ENCODE data around the gene B3GALT6.

DNA sequence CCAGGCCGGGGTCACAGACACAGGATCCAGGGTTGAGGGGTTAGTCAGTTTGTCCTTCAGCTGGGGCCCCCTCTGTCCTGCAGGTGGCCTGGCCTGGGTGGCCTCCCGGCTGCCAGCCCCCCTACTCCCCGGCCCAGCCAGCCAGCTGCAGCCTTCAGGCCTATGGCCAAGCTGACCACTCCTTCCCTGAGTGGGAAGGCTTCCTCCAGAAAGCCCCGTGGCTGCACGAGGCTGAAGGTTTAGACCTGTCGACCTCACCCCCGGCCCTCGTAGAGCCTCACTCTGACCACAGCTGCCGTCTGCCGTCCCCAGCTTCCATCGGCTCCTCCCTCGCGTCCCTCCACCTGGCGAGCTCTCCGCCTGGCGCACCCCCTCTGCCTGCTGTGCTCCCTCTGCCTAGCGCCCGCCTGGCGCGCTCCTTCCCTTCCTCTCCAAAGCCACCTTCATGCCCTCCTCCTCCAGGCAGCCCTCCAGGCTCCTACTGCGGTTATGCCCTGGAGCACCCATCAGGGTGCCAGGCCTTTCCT is 48.8 kb upstream of the B3GALT6 start:
- TF ChIP-seq, protein P1, sequence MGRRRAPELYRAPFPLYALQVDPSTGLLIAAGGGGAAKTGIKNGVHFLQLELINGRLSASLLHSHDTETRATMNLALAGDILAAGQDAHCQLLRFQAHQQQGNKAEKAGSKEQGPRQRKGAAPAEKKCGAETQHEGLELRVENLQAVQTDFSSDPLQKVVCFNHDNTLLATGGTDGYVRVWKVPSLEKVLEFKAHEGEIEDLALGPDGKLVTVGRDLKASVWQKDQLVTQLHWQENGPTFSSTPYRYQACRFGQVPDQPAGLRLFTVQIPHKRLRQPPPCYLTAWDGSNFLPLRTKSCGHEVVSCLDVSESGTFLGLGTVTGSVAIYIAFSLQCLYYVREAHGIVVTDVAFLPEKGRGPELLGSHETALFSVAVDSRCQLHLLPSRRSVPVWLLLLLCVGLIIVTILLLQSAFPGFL (CRISPR knock-in tag; IDR thresholded peaks at IDR 0.05; ENCODE audit: borderline replicate concordance), result no peak
- TF ChIP-seq, protein P2, sequence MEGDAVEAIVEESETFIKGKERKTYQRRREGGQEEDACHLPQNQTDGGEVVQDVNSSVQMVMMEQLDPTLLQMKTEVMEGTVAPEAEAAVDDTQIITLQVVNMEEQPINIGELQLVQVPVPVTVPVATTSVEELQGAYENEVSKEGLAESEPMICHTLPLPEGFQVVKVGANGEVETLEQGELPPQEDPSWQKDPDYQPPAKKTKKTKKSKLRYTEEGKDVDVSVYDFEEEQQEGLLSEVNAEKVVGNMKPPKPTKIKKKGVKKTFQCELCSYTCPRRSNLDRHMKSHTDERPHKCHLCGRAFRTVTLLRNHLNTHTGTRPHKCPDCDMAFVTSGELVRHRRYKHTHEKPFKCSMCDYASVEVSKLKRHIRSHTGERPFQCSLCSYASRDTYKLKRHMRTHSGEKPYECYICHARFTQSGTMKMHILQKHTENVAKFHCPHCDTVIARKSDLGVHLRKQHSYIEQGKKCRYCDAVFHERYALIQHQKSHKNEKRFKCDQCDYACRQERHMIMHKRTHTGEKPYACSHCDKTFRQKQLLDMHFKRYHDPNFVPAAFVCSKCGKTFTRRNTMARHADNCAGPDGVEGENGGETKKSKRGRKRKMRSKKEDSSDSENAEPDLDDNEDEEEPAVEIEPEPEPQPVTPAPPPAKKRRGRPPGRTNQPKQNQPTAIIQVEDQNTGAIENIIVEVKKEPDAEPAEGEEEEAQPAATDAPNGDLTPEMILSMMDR (IDR thresholded peaks at IDR 0.05), result no peak
- TF ChIP-seq, protein P3, sequence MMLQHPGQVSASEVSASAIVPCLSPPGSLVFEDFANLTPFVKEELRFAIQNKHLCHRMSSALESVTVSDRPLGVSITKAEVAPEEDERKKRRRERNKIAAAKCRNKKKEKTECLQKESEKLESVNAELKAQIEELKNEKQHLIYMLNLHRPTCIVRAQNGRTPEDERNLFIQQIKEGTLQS (CRISPR knock-in tag; conservative IDR thresholded peaks at IDR 0.05), result no peak
- no peak for TF ChIP-seq TEAD1 (CRISPR knock-in tag; IDR thresholded peaks at IDR 0.05)
- TF ChIP-seq GABPB1 (CRISPR knock-in tag; IDR thresholded peaks at IDR 0.05), result no peak
- TF ChIP-seq, protein P4, sequence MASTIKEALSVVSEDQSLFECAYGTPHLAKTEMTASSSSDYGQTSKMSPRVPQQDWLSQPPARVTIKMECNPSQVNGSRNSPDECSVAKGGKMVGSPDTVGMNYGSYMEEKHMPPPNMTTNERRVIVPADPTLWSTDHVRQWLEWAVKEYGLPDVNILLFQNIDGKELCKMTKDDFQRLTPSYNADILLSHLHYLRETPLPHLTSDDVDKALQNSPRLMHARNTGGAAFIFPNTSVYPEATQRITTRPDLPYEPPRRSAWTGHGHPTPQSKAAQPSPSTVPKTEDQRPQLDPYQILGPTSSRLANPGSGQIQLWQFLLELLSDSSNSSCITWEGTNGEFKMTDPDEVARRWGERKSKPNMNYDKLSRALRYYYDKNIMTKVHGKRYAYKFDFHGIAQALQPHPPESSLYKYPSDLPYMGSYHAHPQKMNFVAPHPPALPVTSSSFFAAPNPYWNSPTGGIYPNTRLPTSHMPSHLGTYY (CRISPR knock-in tag; IDR thresholded peaks at IDR 0.05), result no peak
- no peak for TF ChIP-seq EMX1 (CRISPR knock-in tag; IDR thresholded peaks at IDR 0.05)
- TF ChIP-seq, protein P5, sequence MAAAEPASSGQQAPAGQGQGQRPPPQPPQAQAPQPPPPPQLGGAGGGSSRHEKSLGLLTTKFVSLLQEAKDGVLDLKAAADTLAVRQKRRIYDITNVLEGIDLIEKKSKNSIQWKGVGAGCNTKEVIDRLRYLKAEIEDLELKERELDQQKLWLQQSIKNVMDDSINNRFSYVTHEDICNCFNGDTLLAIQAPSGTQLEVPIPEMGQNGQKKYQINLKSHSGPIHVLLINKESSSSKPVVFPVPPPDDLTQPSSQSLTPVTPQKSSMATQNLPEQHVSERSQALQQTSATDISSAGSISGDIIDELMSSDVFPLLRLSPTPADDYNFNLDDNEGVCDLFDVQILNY (CRISPR knock-in tag; IDR thresholded peaks at IDR 0.05), result no peak
- no peak for TF ChIP-seq TP53 (CRISPR knock-in tag; IDR thresholded peaks at IDR 0.05)
- TF ChIP-seq, protein P6, sequence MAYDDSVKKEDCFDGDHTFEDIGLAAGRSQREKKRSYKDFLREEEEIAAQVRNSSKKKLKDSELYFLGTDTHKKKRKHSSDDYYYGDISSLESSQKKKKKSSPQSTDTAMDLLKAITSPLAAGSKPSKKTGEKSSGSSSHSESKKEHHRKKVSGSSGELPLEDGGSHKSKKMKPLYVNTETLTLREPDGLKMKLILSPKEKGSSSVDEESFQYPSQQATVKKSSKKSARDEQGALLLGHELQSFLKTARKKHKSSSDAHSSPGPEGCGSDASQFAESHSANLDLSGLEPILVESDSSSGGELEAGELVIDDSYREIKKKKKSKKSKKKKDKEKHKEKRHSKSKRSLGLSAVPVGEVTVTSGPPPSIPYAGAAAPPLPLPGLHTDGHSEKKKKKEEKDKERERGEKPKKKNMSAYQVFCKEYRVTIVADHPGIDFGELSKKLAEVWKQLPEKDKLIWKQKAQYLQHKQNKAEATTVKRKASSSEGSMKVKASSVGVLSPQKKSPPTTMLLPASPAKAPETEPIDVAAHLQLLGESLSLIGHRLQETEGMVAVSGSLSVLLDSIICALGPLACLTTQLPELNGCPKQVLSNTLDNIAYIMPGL (CRISPR knock-in tag; IDR thresholded peaks at IDR 0.05), result no peak
- TF ChIP-seq, protein P7, sequence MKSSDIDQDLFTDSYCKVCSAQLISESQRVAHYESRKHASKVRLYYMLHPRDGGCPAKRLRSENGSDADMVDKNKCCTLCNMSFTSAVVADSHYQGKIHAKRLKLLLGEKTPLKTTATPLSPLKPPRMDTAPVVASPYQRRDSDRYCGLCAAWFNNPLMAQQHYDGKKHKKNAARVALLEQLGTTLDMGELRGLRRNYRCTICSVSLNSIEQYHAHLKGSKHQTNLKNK (CRISPR knock-in tag; IDR thresholded peaks at IDR 0.05), result no peak
- no peak for TF ChIP-seq JUN (CRISPR knock-in tag; IDR thresholded peaks at IDR 0.05)
- no peak for TF ChIP-seq ZNF263 (CRISPR knock-in tag; IDR thresholded peaks at IDR 0.05; ENCODE audit: low read depth)

Data from WTC11 (cell line).